ENCODE data around the gene CENPC. TPM values are rescaled to one million over a fixed set of nuclear protein-coding genes. Genes with fewer than 3 reads are reported as not detected.
"Not testable (repeated sequence)": the region's sequence is repeated elsewhere in the genome, so short reads cannot be mapped to it uniquely, and the experiment has no call there.

CENPC gene
- total RNA-seq, 2 experiments from 2014 or later: 50.0 to 50.6 TPM

DNA sequence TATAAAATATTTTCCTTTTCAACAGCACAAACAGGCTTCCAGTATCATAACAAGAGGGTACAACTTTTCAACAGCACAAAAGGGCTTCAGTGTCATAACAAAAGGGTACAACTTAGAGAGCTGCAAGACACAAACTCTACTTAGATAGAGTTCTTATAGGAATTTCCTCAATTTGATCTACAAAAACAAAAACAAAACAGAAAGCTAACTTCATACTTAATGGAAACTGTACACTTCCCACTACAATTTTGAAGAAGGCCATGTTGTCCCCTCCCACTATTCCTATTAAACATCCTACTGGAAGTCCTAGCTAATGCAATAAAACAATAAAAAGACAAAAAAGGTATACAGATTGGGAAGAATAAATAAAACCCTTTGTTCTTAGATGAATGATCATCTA, 96.7 kb downstream of the CENPC start:
- POLR2A ChIA-PET: no interaction called here
- no peak for DNase-seq
- Mint-ChIP-seq H3K27ac (no peak overlapping the region), H3K4me1 (peaks cover 5% of the 10 kb centered on the region), H3K4me3 (no peak overlapping the region), H3K9me3 (peaks cover 3% of the 10 kb centered on the region), H3K36me3 (peaks cover 38% of the 10 kb centered on the region), H3K27me3 (no peaks in the 10 kb centered on the region)
- ATAC-seq (ENCODE audit: low read depth): no peak

DNA sequence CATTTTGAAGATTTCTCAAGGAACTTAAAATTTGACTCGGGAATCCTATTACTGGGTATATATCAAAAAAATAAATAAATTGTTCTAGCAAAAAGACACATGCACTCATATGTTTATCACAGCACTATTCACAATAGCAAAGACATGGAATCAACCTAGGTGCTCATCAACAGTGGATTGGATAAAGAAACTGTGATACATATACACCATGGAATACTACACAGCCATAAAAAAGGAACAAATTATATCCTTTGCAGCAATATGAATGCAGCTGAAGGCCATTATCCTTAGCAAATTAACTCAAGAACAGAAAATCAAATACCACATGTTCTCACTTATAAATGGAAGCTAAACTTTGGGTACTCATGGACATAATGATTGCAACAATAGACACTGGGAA, 97.4 kb downstream of the CENPC start:
- H3K9me3 Mint-ChIP-seq: peaks cover 3% of the 10 kb centered on the region
- H3K36me3 Mint-ChIP-seq: peaks cover 31% of the 10 kb centered on the region
- ATAC-seq (ENCODE audit: low read depth): no peak
- no peaks in the 10 kb centered on the region for H3K4me1 Mint-ChIP-seq
- no peak overlapping the region for H3K4me3 Mint-ChIP-seq
- H3K27me3 Mint-ChIP-seq: no peaks in the 10 kb centered on the region
- no peak for DNase-seq
- POLR2A ChIA-PET: no interaction called here
- no peak overlapping the region for H3K27ac Mint-ChIP-seq

DNA sequence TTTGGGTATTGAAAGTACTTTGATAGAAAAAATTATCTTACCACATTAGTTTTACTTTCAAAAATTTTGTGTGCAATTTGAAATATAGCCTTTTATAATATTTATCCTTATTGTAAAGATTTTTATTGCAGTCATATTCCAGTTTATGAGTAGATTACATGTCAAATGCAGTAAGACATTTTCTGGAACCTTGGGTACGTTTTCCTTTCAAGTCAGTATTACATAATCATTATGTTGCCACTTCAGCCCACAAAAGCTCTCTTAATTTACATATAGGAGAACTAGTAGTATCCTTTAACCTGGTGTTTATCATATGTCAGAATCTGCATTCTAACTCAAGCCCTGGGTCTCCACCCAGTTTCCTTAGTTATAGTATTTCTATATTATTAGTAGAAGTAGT, 98.5 kb downstream of the CENPC start:
- no peaks in the 10 kb centered on the region for H3K4me1 Mint-ChIP-seq
- no peaks in the 10 kb centered on the region for H3K27me3 Mint-ChIP-seq
- H3K9me3 Mint-ChIP-seq: peaks cover 4% of the 10 kb centered on the region
- ATAC-seq (ENCODE audit: low read depth) (no peak), DNase-seq (no peak)
- POLR2A ChIA-PET: no interaction called here
- no peak overlapping the region for H3K4me3 Mint-ChIP-seq
- H3K27ac Mint-ChIP-seq: no peak overlapping the region
- H3K36me3 Mint-ChIP-seq: peaks cover 30% of the 10 kb centered on the region

DNA sequence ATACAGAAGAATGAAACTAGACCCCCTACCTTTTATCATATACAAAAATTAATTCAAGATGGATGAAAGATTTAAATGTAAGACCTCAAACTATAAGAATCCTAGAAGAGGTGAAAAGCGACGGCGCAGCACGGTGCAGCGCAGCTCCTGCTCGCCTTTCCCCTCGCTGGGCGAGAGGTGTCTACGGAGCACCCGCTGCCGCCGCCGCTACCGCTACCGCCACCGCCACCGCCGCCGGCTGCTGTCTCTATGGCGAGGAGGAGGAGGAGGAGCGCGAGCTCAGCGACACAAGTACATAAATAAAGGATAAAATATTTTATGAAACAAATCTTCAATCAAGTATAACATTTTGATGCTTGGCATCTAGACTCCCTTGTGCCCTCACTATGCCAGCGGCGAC, 99.4 kb downstream of the CENPC start:
- DNase-seq; H3K4me1 Mint-ChIP-seq; POLR2A ChIA-PET; H3K27me3 Mint-ChIP-seq; H3K9me3 Mint-ChIP-seq; H3K27ac Mint-ChIP-seq; ATAC-seq (ENCODE audit: low read depth); H3K4me3 Mint-ChIP-seq: not testable (repeated sequence)
- peaks cover 35% of the 10 kb centered on the region for H3K36me3 Mint-ChIP-seq

DNA sequence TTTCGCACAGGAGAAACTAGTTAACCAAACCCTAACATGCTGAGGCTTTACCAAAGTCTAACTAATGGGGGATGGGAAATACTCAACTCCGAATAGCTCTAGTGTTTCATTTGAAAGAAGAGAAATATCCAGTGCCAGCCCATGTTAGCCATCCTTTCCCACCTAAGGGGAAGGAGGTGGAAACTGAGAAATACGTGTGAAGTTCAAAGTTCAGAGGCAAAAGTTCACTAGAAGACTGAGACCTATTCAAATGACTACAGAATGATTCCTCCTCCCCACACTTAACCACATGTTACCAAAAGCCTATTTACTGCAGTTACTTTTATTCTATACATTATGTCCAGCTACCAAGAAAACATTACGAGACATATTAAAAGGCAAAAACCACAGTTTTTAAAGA, 106.3 kb downstream of the CENPC start:
- no peak overlapping the region for H3K4me3 Mint-ChIP-seq
- peaks cover 40% of the 10 kb centered on the region for H3K36me3 Mint-ChIP-seq
- ATAC-seq (ENCODE audit: low read depth) (no peak), DNase-seq (no peak)
- H3K27me3 Mint-ChIP-seq: no peaks in the 10 kb centered on the region
- POLR2A ChIA-PET: no interaction called here
- peaks cover 2% of the 10 kb centered on the region for H3K4me1 Mint-ChIP-seq
- peaks cover 9% of the 10 kb centered on the region for H3K9me3 Mint-ChIP-seq
- H3K27ac Mint-ChIP-seq: no peak overlapping the region

DNA sequence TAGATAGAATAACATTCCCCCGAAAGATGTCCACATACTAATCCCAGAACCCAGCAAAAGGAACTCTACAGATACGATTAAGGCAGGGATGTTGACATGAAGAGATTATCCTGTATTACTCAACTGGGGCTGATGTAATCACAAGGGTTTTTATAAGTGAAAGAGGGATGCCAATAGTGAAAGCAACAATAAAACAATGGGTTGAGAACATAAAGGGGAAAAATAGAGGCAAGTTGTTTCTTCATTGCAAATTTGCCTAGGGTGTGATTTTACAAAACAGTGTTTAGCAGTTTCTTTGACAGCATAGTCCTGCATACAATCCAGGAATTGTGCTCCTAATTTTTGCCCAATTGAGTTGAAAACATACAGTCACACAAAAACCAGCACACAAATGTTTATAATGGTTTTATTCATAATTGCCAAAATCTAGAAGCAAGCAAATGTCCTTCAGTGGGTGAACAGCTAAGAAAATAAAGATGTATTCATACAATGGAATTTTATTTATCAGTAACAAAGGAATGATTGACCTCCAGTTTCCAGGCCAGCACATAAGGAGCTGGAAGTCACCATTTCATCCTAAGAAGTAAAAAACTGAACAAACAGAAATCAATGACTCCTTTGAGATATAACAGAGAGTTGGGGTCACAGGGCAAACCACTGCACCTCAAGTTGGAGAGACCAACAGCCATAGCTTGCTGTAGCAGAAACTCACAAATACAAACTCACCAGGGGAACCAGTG, 107.2 kb downstream of the CENPC start:
- ATAC-seq (ENCODE audit: low read depth): no peak
- DNase-seq: no peak
- Mint-ChIP-seq H3K36me3 (peaks cover 40% of the 10 kb centered on the region), H3K27ac (no peak overlapping the region), H3K4me1 (peaks cover 2% of the 10 kb centered on the region), H3K27me3 (no peaks in the 10 kb centered on the region), H3K9me3 (peaks cover 10% of the 10 kb centered on the region), H3K4me3 (no peak overlapping the region)
- POLR2A ChIA-PET: no interaction called here

DNA sequence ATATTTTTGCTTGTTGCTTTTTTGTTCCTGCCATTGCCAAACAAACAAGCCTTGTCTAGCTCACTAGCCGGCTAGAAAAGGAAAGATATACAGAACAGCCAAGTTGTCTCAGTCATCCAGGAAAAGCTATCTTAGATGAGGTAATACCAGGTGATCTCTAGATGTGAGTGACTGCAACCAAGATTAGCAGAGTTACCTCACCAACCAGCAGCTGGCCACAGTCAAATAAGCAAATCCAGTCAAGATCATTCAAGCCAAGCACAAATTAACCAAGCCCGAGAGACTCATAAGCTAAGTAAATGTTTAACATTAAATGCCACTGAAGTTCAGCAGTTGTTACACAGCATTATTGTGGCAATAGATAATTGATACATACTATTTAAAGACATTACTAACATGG, 108.6 kb downstream of the CENPC start:
- no peak overlapping the region for H3K27ac Mint-ChIP-seq
- H3K9me3 Mint-ChIP-seq: peaks cover 9% of the 10 kb centered on the region
- H3K36me3 Mint-ChIP-seq: peaks cover 35% of the 10 kb centered on the region
- no peaks in the 10 kb centered on the region for H3K27me3 Mint-ChIP-seq
- ATAC-seq (ENCODE audit: low read depth): no peak
- peaks cover 2% of the 10 kb centered on the region for H3K4me1 Mint-ChIP-seq
- H3K4me3 Mint-ChIP-seq: no peak overlapping the region
- POLR2A ChIA-PET: no interaction called here
- DNase-seq: no peak

DNA sequence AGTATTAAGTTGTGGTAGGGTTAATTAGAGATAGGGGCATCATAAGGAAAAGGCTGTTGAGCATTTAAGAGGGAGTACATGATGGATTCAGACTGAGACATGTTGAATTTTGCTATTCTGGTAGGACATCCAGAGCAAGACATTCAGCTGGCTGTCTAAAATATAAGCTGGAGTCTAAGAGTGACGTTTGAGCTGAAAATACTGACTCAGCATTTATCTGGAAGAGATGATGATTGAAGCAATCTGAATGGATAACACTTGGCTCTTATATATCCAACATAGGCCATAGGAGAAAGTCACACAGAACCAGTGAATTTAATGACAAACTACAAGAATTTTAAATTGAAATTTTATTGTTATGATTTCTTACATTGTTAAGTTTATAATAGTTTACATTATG, 114.3 kb downstream of the CENPC start:
- peaks cover 6% of the 10 kb centered on the region for H3K9me3 Mint-ChIP-seq
- H3K4me3 Mint-ChIP-seq: no peak overlapping the region
- no peaks in the 10 kb centered on the region for H3K27me3 Mint-ChIP-seq
- ATAC-seq (ENCODE audit: low read depth) (no peak), DNase-seq (no peak)
- H3K4me1 Mint-ChIP-seq: no peaks in the 10 kb centered on the region
- H3K27ac Mint-ChIP-seq: no peak overlapping the region
- POLR2A ChIA-PET: no interaction called here
- H3K36me3 Mint-ChIP-seq: peaks cover 11% of the 10 kb centered on the region

DNA sequence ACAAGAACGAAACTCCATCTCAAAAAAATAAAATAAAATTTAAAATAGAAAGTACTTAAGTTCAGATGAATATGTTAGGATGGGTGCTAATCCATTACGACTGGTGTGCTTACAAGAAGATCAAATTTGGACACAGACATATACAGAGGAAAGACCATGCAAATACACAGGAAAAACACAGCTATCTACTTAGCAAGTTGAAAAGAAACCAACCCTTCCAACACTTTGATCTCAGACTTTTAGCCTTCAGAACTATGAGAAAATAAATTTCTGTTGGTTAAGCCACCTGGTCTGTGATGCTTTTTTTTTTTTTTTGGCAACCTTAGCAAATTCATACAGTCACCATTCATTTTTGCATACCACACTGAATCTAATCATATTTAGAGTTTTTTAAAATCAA, 116.5 kb downstream of the CENPC start:
- no peak for ATAC-seq (ENCODE audit: low read depth)
- Mint-ChIP-seq H3K9me3 (peaks cover 1% of the 10 kb centered on the region), H3K36me3 (peaks cover 4% of the 10 kb centered on the region), H3K4me1 (no peaks in the 10 kb centered on the region), H3K27me3 (peaks cover 3% of the 10 kb centered on the region), H3K4me3 (no peak overlapping the region), H3K27ac (no peak overlapping the region)
- no peak for DNase-seq
- POLR2A ChIA-PET: no interaction called here

Other genes starting within 250 kb of the CENPC start
- gene STAP1, start 13.2 kb upstream of the CENPC start, total RNA-seq: 10 to 100 TPM; 27.8 to 28.4 TPM
- gene UBA6, start 155.7 kb upstream of the CENPC start, total RNA-seq: 10 to 100 TPM; 64.8 to 65.2 TPM
- not detected for gene GNRHR, start 208.9 kb upstream of the CENPC start, total RNA-seq

Data from activated naive CD8-positive, alpha-beta T cell treated with anti-CD3 and anti-CD28 coated beads, Interleukin-2, amount 10 ng/mL, durations not matched to agents 7 days and 5 days (primary cell).